ENCODE measurements around the gene SLC9A6.
"Not testable (repeated sequence)": the region's sequence is repeated elsewhere in the genome, so short reads cannot be mapped to it uniquely, and the experiment has no call there.

SLC9A6 gene

GRCh38 chrX:136047016-136047642 lies 61.9 kb downstream of the SLC9A6 start:
- H3K27ac ChIP-seq, result no peak overlapping the region
- no peak overlapping the region for H3K4me3 ChIP-seq
- no peak for TF ChIP-seq CTCF (IDR thresholded peaks at IDR 0.05)
- no peak for DNase-seq (ENCODE audit: low spot score)

- no peak overlapping the region for H3K27ac ChIP-seq
- no peak overlapping the region for H3K4me3 ChIP-seq
- TF ChIP-seq CTCF (IDR thresholded peaks at IDR 0.05), result no peak
- no peak for DNase-seq (ENCODE audit: low spot score)
These were observed 62.7 kb downstream of the SLC9A6 start for GRCh38 chrX:136047969-136048368.

- Histone ChIP-seq H3K4me3 (no peak overlapping the region), H3K27ac (no peak overlapping the region)
- DNase-seq (ENCODE audit: low spot score), result no peak
- no peak for TF ChIP-seq CTCF (IDR thresholded peaks at IDR 0.05)
These were observed 63.2 kb downstream of the SLC9A6 start for GRCh38 chrX:136048446-136048845.

- no peak overlapping the region for H3K4me3 ChIP-seq
- TF ChIP-seq CTCF (IDR thresholded peaks at IDR 0.05), result no peak
- no peak for DNase-seq (ENCODE audit: low spot score)
- H3K27ac ChIP-seq, result no peak overlapping the region
These were observed 64.4 kb downstream of the SLC9A6 start for GRCh38 chrX:136049608-136050007.

- not testable (repeated sequence) for DNase-seq (ENCODE audit: low spot score); H3K4me3 ChIP-seq; H3K27ac ChIP-seq
These were observed 65.6 kb downstream of the SLC9A6 start for GRCh38 chrX:136050875-136051274.

GRCh38 chrX:136051611-136052010 lies 66.4 kb downstream of the SLC9A6 start:
- TF ChIP-seq CTCF (IDR thresholded peaks at IDR 0.05), result no peak
- no peak overlapping the region for H3K4me3 ChIP-seq
- peak overlapping the region in 1 of 2 donors; percentile 22 for H3K27ac ChIP-seq
- DNase-seq (ENCODE audit: low spot score), result no peak

GRCh38 chrX:136055651-136056221 lies 70.5 kb downstream of the SLC9A6 start:
- H3K27ac ChIP-seq, result peak overlapping the region; percentile 80 to 94
- TF ChIP-seq CTCF (IDR thresholded peaks at IDR 0.05), result no peak
- H3K4me3 ChIP-seq, result peak overlapping the region; percentile 31
- peak; percentile 81 for DNase-seq (ENCODE audit: low spot score)
